GM19324 (cell line): ENCODE measurements around the gene CNOT2.

Source experiments
- ATAC-seq: cut with Tn5 transposase; IDR thresholded peaks from one replicate; pipeline ENCODE4 v1.9.1; 2021; ENCODE audit warnings: mild to moderate bottlenecking, moderate library complexity; ENCODE audit not compliant: unreplicated experiment, low FRiP score

The CNOT2 gene

GRCh38 chr12:70251226-70251625, 8.0 kb downstream of the CNOT2 start:
- ATAC-seq, result no peak

- no peak for ATAC-seq
Measured at GRCh38 chr12:70251661-70252060, 8.4 kb downstream of the CNOT2 start.

- no peak for ATAC-seq
Measured at GRCh38 chr12:70252832-70253231, 9.6 kb downstream of the CNOT2 start.

GRCh38 chr12:70254225-70254624, 11.0 kb downstream of the CNOT2 start:
- no peak for ATAC-seq

GRCh38 chr12:70254846-70255245, 11.6 kb downstream of the CNOT2 start:
- no peak for ATAC-seq

- ATAC-seq, result no peak
Measured at GRCh38 chr12:70255311-70255710, 12.1 kb downstream of the CNOT2 start.

- ATAC-seq, result no peak
Measured at GRCh38 chr12:70258605-70259403, 15.6 kb downstream of the CNOT2 start.

- ATAC-seq, result no peak
Measured at GRCh38 chr12:70260646-70261045, 17.4 kb downstream of the CNOT2 start.

GRCh38 chr12:70264067-70264867, 21.0 kb downstream of the CNOT2 start:
- ATAC-seq, result no peak

GRCh38 chr12:70265132-70265531, 21.9 kb downstream of the CNOT2 start:
- ATAC-seq, result no peak

- no peak for ATAC-seq
Measured at GRCh38 chr12:70267550-70267949, 24.3 kb downstream of the CNOT2 start.

- ATAC-seq, result no peak
Measured at GRCh38 chr12:70268972-70269371, 25.7 kb downstream of the CNOT2 start.

GRCh38 chr12:70270108-70270507, 26.9 kb downstream of the CNOT2 start:
- ATAC-seq, result no peak

- no peak for ATAC-seq
Measured at GRCh38 chr12:70271025-70271424, 27.8 kb downstream of the CNOT2 start.

- no peak for ATAC-seq
Measured at GRCh38 chr12:70272510-70272909, 29.3 kb downstream of the CNOT2 start.

GRCh38 chr12:70275045-70275444, 31.8 kb downstream of the CNOT2 start:
- no peak for ATAC-seq

- no peak for ATAC-seq
Measured at GRCh38 chr12:70277973-70278372, 34.7 kb downstream of the CNOT2 start.

- no peak for ATAC-seq
Measured at GRCh38 chr12:70278945-70279344, 35.7 kb downstream of the CNOT2 start.

- ATAC-seq, result no peak
Measured at GRCh38 chr12:70283232-70283631, 40.0 kb downstream of the CNOT2 start.

GRCh38 chr12:70288817-70289216, 45.6 kb downstream of the CNOT2 start:
- no peak for ATAC-seq

GRCh38 chr12:70290116-70290515, 46.9 kb downstream of the CNOT2 start:
- no peak for ATAC-seq
